Liver (tissue), 2 donors: ENCODE results near the gene PCDH9.

Experiments used
- ATF3 ChIP-seq: IDR thresholded peaks from 2 replicates; pipeline ENCODE4 v1.6.1; 2016; ENCODE audit warnings: antibody characterized with exemption
- YY1 ChIP-seq: IDR thresholded peaks from 2 replicates; pipeline ENCODE4 v1.6.1; 2016; ENCODE audit warnings: antibody characterized with exemption, mild to moderate bottlenecking
- donor health status: healthy.

- TF ChIP-seq ATF3: no peak
- no peak for TF ChIP-seq YY1
Observed at GRCh38 chr13:66994517-66995202, 235.5 kb downstream of the PCDH9 start.
